Measurements from ENCODE around the gene VDR. TPM values are rescaled to one million over a fixed set of nuclear protein-coding genes. Genes with fewer than 3 reads are reported as not detected.

Gene VDR
- total RNA-seq, 1 experiment from 2014 or later: 9.5 TPM

DNA sequence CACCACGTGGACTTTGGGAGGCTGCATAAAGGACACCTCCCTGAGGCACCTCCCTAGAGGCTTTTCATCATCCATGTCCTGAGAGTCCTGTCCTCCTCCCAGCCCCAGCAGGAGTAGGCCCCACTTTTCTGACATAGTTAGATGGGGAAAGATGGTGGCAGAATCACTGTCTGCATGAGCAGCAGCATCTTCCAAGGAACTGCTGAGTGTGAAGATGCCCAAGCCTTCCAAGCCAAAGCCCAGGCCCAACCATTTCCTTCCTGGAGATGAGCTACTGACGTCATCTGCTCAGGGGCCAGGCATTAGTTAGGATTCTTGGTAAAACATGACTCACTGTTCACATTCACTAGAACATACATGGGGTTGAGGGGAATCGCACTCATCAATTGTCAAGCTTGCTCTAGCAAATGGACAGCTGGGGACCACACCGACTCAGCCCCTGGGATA is 37.3 kb downstream of the VDR start:
- no TSS peak for BruUV-seq (replicated peaks)
- H3K27ac ChIP-seq (ENCODE audit: low read depth, low read length): no peak overlapping the region
- H3K36me3 ChIP-seq (ENCODE audit: control insufficient read depth in 1 of 2, insufficient read depth in 2 of 2, low read length in 2 of 2): no peaks in the 10 kb centered on the region
- H3K9me3 ChIP-seq (ENCODE audit: control insufficient read depth in 1 of 2, insufficient read depth in 1 of 2, low read depth in 1 of 2, low read length in 2 of 2): no peaks in the 10 kb centered on the region
- RAD21 ChIA-PET (ENCODE audit: low non-redundant PET in 1 of 2, low total read pairs in 2 of 2, uncharacterized antibody in 2 of 2, unreplicated experiment in 2 of 2): no interaction called here
- H3K9ac ChIP-seq (ENCODE audit: low read length): no peak overlapping the region
- H3K4me1 ChIP-seq (ENCODE audit: control insufficient read depth in 1 of 2, insufficient read depth in 2 of 2, low read length in 2 of 2): peaks cover 0 to 13% of the 10 kb centered on the region in 2 experiments; a peak in 2 of 4 replicates
- POLR2A ChIA-PET: no interaction called here
- H3K27me3 ChIP-seq (ENCODE audit: insufficient read depth, low read length): no peaks in the 10 kb centered on the region
- DNase-seq (ENCODE audit: low read depth, low spot score): no peak
- no peaks in the 10 kb centered on the region for H3K9me2 ChIP-seq (ENCODE audit: insufficient read depth)
- no peak for TF ChIP-seq FOSL1 (IDR thresholded peaks at IDR 0.05; ENCODE audit: low read depth)
- H4K20me1 ChIP-seq (ENCODE audit: insufficient read depth): no peaks in the 10 kb centered on the region
- H3K79me2 ChIP-seq (ENCODE audit: insufficient read depth, low read length): no peaks in the 10 kb centered on the region
- ATAC-seq: no peak
- intact Hi-C loops (cut with micrococcal nuclease): no loop called here
- CTCF ChIA-PET: no interaction called here
- H3K4me3 ChIP-seq (replicated peaks in 1 of 2; ENCODE audit: low read depth in 1 of 2, low read length in 2 of 2): no peak overlapping the region
- H2AFZ ChIP-seq (ENCODE audit: low read depth, low read length, poor library complexity, severe bottlenecking): no peak overlapping the region
- no peak overlapping the region for H3K4me2 ChIP-seq (ENCODE audit: low read length)

DNA sequence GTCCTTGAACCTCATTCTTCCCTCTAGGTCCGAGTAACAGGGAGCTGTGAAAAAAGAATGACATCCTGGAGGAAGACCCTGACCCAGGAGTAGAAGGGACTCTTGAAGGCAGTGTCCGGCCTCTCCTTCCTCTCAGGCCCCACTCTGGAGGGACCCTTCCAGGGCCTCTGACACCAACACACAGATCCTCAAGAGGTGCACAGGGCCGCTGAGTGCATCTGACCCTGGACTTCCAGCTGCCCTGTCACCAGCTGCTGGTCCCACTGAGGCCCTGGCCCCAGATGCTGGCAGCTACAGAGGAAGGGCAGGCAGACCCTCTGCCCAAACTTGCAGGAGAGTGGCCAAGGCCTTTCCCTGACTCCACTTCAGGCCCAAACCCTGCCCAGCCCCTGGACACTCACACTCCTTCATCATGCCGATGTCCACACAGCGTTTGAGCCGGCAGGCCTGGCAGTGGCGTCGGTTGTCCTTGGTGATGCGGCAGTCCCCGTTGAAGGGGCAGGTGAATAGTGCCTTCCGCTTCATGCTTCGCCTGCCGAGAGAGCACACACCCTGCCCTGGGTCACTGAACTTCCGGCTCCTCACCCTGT is 40.1 kb downstream of the VDR start:
- no peak for ATAC-seq
- no peak overlapping the region for H2AFZ ChIP-seq (ENCODE audit: low read depth, low read length, poor library complexity, severe bottlenecking)
- ChIA-PET CTCF (no interaction called here), POLR2A (no interaction called here), RAD21 (ENCODE audit: low non-redundant PET in 1 of 2, low total read pairs in 2 of 2, uncharacterized antibody in 2 of 2, unreplicated experiment in 2 of 2) (no interaction called here)
- H3K27me3 ChIP-seq (ENCODE audit: insufficient read depth, low read length): no peaks in the 10 kb centered on the region
- no peak overlapping the region for H3K27ac ChIP-seq (ENCODE audit: low read depth, low read length)
- no peak for DNase-seq (ENCODE audit: low read depth, low spot score)
- H4K20me1 ChIP-seq (ENCODE audit: insufficient read depth): no peaks in the 10 kb centered on the region
- H3K9me2 ChIP-seq (ENCODE audit: insufficient read depth): no peaks in the 10 kb centered on the region
- H3K4me2 ChIP-seq (ENCODE audit: low read length): no peak overlapping the region
- no peaks in the 10 kb centered on the region for H3K9me3 ChIP-seq (ENCODE audit: control insufficient read depth in 1 of 2, insufficient read depth in 1 of 2, low read depth in 1 of 2, low read length in 2 of 2)
- H3K4me3 ChIP-seq (replicated peaks in 1 of 2; ENCODE audit: low read depth in 1 of 2, low read length in 2 of 2): no peak overlapping the region
- H3K79me2 ChIP-seq (ENCODE audit: insufficient read depth, low read length): no peaks in the 10 kb centered on the region
- no peaks in the 10 kb centered on the region for H3K36me3 ChIP-seq (ENCODE audit: control insufficient read depth in 1 of 2, insufficient read depth in 2 of 2, low read length in 2 of 2)
- H3K4me1 ChIP-seq (ENCODE audit: control insufficient read depth in 1 of 2, insufficient read depth in 2 of 2, low read length in 2 of 2): peaks cover 0 to 9% of the 10 kb centered on the region in 2 experiments; a peak in 2 of 4 replicates
- H3K9ac ChIP-seq (ENCODE audit: low read length): no peak overlapping the region
- BruUV-seq (replicated peaks): no TSS peak
- intact Hi-C loops (cut with micrococcal nuclease): no loop called here
- TF ChIP-seq, protein P1, sequence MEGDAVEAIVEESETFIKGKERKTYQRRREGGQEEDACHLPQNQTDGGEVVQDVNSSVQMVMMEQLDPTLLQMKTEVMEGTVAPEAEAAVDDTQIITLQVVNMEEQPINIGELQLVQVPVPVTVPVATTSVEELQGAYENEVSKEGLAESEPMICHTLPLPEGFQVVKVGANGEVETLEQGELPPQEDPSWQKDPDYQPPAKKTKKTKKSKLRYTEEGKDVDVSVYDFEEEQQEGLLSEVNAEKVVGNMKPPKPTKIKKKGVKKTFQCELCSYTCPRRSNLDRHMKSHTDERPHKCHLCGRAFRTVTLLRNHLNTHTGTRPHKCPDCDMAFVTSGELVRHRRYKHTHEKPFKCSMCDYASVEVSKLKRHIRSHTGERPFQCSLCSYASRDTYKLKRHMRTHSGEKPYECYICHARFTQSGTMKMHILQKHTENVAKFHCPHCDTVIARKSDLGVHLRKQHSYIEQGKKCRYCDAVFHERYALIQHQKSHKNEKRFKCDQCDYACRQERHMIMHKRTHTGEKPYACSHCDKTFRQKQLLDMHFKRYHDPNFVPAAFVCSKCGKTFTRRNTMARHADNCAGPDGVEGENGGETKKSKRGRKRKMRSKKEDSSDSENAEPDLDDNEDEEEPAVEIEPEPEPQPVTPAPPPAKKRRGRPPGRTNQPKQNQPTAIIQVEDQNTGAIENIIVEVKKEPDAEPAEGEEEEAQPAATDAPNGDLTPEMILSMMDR (IDR thresholded peaks at IDR 0.05 in 2 of 3, conservative IDR thresholded peaks at IDR 0.05 in 1 of 3; ENCODE audit: borderline replicate concordance in 1 of 3, insufficient read depth in 1 of 3, low read depth in 2 of 3, low read length in 2 of 3): no peak
- no peak for TF ChIP-seq ZNF274 (IDR thresholded peaks at IDR 0.05; ENCODE audit: low read depth, low read length)
- no peak for TF ChIP-seq TCF7L2 (IDR thresholded peaks at IDR 0.05; ENCODE audit: borderline replicate concordance, extremely low read depth, insufficient read depth, insufficient read length)
- no peak for TF ChIP-seq CBX3 (IDR thresholded peaks at IDR 0.05; ENCODE audit: low read depth)
- TF ChIP-seq, protein P2, sequence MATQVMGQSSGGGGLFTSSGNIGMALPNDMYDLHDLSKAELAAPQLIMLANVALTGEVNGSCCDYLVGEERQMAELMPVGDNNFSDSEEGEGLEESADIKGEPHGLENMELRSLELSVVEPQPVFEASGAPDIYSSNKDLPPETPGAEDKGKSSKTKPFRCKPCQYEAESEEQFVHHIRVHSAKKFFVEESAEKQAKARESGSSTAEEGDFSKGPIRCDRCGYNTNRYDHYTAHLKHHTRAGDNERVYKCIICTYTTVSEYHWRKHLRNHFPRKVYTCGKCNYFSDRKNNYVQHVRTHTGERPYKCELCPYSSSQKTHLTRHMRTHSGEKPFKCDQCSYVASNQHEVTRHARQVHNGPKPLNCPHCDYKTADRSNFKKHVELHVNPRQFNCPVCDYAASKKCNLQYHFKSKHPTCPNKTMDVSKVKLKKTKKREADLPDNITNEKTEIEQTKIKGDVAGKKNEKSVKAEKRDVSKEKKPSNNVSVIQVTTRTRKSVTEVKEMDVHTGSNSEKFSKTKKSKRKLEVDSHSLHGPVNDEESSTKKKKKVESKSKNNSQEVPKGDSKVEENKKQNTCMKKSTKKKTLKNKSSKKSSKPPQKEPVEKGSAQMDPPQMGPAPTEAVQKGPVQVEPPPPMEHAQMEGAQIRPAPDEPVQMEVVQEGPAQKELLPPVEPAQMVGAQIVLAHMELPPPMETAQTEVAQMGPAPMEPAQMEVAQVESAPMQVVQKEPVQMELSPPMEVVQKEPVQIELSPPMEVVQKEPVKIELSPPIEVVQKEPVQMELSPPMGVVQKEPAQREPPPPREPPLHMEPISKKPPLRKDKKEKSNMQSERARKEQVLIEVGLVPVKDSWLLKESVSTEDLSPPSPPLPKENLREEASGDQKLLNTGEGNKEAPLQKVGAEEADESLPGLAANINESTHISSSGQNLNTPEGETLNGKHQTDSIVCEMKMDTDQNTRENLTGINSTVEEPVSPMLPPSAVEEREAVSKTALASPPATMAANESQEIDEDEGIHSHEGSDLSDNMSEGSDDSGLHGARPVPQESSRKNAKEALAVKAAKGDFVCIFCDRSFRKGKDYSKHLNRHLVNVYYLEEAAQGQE (IDR thresholded peaks at IDR 0.05; ENCODE audit: low read depth): no peak
- no peak for TF ChIP-seq ATF3 (IDR thresholded peaks at IDR 0.05)
- TF ChIP-seq SIN3A (IDR thresholded peaks at IDR 0.05; ENCODE audit: low read depth): no peak
- TF ChIP-seq ZBTB33 (IDR thresholded peaks at IDR 0.05; ENCODE audit: extremely low read depth, insufficient replicate concordance, low read length): no peak
- no peak for TF ChIP-seq POLR2AphosphoS5 (IDR thresholded peaks at IDR 0.05; ENCODE audit: low read depth, low read length)
- no peak for TF ChIP-seq YY1 (IDR thresholded peaks at IDR 0.05; ENCODE audit: extremely low read depth, insufficient replicate concordance, low read depth, low read length)

All from HCT116 (cell line).